NCI-H146 treated with DMSO at 0.1 percent for 48 hours (cell line): Measurements from ENCODE around the gene SLC39A3.

Source experiments
- DNase-seq: peaks from one replicate; lab custom pipeline; 2025; ENCODE audit not compliant: unreplicated experiment; lab: John Stamatoyannopoulos, UW

The SLC39A3 gene

GRCh38 chr19:2768365-2769132, 28.7 kb upstream of the SLC39A3 start:
- no peak for DNase-seq

DNA sequence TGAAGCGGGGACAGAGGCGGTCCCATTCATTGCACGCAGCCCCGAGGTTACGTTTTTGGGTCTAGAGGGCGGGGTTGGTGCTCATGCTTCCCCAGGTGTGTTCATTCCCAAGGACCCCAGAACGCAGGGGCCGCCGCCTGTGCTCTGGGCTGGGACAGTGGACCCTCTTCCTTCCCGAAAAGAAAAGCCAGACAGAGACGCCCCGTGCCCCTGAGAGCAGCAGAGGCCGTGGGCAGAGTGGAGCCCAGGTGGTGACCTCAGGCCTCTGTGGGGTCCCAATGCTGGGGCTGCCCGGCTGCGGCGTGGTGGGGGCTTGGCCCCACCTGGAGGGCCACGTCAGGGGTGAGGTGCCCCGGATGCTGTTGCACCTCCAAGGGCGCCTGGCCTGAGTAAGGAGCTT, 27.9 kb upstream of the SLC39A3 start:
- no peak for DNase-seq

DNA sequence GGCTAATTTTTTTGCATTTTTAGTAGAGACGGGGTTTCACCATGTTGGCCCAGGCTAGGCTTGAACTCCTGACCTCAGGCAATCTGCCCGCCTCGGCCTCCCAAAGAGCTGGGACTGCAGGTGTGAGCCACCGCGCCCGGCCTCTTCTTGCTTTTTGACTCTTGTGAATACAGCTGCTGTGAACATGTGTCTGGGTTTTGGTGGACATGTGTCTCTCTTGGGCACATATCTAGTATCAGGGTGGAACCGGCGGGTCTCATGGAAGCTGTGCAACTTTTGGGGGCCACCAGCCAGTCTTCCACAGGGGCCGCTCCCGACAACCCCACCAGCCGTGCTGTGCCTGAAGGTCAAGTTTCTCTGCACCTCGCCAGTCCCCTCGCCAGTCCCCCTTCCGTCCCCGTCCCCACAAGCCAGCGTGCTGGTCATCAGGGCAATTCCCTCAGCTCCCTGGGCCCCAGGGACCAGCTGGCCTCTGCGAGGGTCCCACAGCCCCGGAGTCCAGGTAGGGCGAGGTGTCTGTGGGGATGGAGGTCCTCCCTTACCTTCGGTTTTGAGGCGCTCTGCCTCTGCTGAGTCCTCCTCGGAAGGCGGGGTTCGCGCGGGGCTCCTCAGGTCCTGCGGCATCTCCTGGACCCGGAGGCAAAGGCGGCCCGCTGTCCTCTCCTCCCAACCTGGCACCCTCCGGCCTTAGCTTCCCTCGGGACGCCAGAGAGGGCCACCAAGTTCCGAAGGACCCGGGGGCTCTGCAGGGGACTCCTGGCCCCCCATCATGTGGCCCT, 27.0 kb upstream of the SLC39A3 start:
- no peak for DNase-seq

GRCh38 chr19:2765376-2765775, 25.6 kb upstream of the SLC39A3 start:
- no peak for DNase-seq

GRCh38 chr19:2764945-2765344, 25.1 kb upstream of the SLC39A3 start:
- DNase-seq = no peak

DNA sequence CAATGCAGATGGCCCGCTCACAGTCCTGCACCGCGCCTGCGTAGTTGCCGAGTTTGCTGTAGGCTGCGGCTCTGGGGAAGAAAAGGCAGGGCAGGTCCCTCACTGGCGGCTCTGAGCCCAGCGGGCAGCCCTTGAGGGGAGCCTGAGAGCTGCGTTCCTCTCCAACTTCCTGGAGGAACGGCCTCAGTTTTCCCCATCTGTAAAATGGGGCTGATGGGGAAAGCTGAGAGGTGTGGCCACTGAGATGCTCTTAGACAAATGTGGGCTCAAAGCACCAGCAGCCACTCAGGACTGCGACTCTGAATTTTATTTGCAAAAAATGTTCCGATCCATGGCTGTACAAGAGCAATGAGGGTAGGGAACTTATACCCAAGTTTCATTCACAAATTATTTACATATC, 23.9 kb upstream of the SLC39A3 start:
- no peak for DNase-seq

DNA sequence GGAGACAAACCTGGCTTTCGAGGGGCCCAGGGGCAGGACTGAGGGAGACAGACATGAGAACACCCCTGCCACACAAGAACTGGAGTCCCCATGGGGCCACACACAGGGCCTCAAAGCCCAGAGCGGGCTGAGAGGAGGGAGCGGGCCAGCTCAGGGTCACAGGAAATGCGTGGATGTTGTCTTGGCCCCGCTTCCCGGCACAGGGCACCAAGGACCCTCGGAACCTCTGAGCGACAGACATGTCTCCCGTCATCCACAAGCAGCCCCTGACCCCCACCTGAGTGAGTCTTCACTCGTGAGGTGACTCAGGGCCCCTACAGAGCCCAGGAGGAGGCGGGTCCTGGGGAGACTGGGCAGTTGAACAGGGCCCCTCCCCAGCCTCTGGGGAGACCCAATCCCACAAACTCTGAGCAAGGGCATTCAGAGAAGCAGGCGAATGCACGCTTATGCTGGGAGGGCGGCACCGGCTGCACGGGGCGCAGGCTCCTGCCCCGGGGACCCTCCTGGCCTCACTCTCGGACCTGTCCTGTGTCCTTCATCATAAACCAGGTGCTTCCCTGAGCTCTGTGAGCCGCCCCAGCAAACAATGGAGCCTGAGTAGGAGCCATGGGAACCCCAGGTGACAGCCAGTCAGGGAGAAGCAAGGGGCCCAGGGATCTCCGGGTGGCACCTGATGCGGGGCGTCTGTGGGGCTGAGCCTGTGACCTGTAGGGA, 23.1 kb upstream of the SLC39A3 start:
- no peak for DNase-seq

DNA sequence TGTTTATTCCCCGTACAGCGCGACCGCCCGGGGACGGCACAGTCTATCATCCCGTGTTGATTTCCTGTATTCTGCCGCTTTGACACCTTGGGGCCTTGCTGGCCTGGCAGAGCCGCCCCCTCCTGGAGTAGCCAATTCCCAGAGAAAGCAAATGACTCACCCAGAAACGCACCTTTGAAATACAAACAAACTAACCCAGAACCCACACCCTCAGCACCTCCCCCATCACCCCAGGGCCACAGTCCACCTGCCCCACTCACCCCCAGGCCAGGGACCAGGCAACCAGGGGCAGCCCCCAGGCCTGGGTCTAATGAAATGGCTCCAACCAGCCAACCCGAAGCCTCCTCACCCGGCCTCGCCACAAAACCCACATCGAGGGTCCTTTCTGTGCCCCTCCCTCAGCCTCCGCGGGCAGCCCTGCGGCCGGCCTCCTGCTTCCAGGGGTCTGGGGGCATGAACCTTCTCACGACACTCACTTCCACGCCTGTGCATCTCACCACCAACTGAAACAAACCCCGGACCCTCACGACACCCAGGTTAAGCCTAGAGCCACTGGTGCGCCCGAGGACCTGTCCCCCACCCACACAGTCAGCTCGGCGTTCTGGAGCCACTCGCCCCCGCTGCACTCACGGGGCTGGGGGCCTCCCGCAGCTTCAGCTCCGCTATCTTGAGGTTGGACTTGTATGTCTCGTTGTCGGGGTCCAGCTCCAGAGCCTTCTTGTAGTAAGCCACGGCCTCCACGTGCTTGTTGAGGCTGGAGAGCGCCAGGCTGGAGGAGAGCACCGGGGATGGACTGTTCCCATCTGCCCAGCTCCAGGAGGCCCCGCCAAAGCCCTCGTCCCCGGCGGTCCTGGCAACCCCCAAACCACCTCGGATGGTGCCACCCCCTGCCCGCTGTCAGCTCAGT, 22.3 kb upstream of the SLC39A3 start:
- no peak for DNase-seq

DNA sequence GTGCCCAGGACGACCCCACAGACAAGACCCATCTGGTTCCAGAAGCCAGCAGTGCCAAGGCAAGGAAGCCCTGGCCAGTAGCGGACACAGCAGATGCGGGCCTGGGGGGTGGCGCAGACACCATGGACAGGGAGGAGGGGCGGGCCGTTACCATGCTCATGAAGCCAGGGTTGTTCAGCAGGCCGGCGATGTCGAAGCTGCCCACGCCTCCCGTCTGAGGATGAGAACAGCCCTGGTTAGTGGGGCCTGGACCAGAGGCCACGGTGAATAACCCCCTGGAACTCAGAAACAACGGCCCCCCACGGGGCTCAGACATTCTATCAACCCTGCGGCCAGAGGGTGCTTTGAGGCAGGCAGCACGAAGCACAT, 21.5 kb upstream of the SLC39A3 start:
- no peak for DNase-seq

GRCh38 chr19:2759965-2760364, 20.1 kb upstream of the SLC39A3 start:
- DNase-seq = no peak

DNA sequence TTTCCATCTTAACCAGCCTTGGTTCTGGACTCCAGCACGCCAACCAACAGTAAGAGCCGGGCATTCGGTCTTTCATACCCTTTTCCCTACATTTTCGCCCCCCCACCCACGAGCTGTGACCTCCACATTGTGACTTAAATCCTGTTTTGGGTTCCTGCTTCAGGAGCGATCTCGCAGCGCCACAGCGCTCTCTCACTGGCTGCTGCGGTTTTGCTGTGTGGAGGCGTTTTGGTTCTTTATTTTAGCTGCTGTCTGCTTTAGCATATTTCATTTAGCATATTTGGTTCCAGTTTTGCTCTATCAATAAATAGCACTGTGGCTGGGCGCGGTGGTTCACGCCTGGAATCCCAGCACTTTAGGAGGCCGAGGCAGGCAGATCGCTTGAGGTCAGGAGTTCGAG, 19.5 kb upstream of the SLC39A3 start:
- DNase-seq = no peak

GRCh38 chr19:2758601-2759313, 18.9 kb upstream of the SLC39A3 start:
- no peak for DNase-seq

GRCh38 chr19:2756921-2757881, 17.4 kb upstream of the SLC39A3 start:
- no peak for DNase-seq

DNA sequence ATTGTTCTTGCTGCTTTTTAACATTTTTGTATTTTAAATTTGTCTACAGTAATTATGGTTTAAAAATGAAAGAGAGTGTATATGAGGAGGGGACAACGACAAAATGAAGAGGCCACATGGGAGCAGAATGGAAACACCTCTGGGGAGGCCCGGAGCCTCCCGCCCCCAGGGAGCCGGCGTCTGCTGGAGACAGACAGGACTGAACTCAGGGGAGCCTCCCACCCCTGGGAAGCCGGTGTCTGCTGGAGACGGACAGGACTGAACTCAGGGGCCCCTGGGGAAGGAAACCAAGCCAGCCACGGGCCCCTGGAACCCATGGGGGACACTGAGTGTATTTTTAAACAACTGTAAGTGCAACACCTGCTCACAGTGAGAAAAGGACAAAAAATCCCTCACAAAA, 16.7 kb upstream of the SLC39A3 start:
- DNase-seq = no peak

- no peak for DNase-seq
Measured at GRCh38 chr19:2755811-2756210, 16.0 kb upstream of the SLC39A3 start.

- no peak for DNase-seq
Measured at GRCh38 chr19:2755448-2755705, 15.6 kb upstream of the SLC39A3 start.

DNA sequence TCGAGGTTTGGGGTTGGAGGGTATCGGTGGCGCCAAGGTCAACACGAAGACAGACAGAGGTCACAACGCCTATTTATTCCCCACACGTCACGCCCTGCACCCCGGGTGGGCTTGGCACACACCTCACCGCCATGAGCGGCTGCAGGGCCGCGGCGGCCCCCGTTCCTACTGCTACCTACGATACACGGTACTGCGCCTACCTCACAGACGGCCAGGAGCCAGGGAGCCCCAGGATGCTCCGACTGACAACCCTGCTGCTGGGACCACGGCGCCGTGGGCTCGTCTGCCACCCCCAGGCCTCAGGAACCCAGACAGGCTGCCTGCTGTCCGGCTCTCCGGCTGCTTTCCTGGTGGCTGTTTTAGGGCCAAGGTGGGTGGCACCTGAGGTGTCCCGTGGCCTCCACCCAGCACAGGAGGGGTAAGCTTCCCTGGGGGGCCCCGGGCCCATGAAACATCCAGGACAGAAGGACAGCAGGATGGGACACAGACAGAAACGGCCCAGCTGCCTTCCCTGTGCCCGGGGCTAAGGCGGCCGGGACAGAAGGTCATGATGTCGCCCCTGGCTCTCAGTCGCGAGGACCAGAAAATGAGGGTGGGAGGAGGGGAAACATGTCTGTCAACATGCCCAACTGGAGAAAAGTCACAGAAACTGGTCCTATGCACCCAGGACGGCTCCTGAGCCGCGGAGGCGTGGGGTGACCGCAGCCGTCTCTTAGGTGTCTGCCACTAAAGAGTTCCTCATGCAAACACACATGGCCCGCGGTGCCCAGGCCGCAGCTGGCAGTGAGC, 15.0 kb upstream of the SLC39A3 start:
- DNase-seq = no peak

DNA sequence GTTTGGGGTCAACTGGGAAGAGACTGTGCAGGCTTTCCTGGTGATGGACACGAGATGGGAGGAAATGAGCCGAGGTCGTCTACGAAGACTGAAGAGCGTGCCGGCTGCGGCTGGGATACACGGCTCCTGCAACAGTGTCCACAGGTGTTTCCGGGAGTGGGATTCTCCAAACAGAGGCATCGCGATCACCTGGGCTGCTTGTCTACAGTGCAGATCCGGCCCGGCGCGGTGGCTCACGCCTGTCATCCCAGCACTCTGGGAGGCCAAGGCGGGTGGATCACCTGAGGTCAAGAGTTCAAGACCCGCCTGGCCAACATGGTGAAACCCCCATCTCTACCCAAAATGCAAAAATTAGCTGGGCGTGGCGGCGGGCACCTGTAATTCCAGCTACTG, 11.6 kb upstream of the SLC39A3 start:
- DNase-seq = no peak
